Measurements from ENCODE around the gene BAIAP2L1.
"Not testable (repeated sequence)": the region's sequence is repeated elsewhere in the genome, so short reads cannot be mapped to it uniquely, and the experiment has no call there.

Gene BAIAP2L1

GRCh38 chr7:98317366-98318040, 83.4 kb downstream of the BAIAP2L1 start:
- DNase-seq: no peak

DNA sequence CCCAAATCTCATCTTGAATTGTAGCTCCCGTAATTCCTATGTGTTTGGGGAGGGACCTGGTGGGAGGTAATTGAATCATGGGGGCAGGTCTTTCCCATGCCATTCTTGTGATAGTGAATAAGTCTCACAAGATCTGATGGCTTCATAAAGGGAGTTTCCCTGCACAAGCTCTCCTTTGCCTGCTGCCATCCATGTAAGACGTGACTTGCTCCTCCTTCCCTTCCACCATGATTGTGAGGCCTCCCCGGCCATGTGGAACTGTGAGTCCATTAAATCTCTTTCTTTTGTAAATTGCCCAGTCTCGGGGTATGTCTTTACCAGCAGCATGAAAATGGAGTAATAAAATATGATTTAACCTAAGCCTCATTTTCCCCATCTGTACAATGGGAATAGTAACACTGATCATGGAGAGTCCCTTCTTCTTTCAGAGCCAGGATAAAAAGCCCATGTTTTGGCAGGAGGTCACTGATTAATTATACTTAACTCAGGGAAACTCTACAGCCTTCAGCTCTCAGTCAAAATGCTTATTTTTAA, 84.8 kb downstream of the BAIAP2L1 start:
- DNase-seq: not testable (repeated sequence)

DNA sequence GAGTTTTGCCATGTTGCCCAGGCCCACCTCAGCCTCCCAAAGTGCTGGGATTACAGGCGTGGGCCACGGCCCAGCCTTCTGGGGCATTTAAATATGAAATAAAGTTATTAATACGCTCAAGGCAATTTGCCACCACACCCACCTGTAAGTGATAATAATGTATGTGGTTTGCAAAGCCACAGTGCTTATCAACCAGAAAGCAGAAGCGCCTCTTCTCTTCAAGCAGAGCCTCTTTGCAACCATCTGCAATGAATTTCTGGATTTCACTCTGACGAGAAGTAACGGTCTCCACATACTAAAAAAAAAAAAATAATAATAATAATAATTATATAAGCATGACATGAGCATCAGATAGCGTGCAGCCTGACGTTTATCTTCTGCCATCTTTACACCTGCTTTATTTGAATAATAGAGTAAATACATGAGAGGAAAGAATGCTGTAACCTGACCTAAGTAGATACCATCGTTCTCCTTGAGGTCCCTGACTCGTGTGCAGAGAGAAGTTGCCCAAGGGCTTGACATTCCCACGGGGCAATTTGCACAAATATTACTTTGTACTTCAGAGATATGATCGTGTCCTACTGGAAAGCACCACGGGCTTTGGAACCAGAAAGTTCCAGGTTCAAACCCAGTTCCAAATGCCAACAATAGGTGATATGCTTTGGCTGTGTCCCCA, 85.4 kb downstream of the BAIAP2L1 start:
- no peak for DNase-seq

- no peak for DNase-seq
Measured at GRCh38 chr7:98314469-98314868, 86.4 kb downstream of the BAIAP2L1 start.

GRCh38 chr7:98312201-98312600, 88.7 kb downstream of the BAIAP2L1 start:
- no peak for DNase-seq

- DNase-seq: no peak
Measured at GRCh38 chr7:98309566-98309965, 91.3 kb downstream of the BAIAP2L1 start.

- DNase-seq: no peak
Measured at GRCh38 chr7:98307971-98308466, 92.9 kb downstream of the BAIAP2L1 start.

DNA sequence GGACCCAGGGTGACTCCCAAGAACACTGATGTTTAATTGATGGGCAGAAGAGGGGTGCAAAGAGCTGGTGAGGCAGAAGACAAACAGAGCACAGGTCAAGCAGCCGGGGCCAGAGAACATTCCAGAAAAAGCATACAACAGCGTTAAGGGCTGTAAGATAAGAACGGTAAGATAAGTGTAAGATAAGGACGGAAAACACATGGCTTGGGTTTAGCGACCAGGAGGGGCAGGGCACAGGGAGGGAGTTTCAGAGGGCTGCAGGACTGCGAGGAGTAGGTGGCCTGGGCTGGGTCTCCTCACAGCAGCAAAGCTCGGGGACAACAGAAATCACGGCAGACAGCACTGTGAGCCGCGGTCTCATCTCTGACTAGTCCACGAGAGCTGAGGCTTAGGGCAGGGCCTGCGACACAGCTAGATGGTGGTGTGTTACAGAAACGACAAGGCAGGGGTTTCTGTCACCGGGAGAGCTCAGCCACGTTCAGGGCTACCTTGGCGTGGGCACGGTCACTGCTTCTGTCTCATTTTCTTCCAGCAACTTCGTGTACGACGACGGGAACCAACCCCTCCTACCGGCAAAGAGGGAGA, 94.8 kb downstream of the BAIAP2L1 start:
- no peak for DNase-seq

DNA sequence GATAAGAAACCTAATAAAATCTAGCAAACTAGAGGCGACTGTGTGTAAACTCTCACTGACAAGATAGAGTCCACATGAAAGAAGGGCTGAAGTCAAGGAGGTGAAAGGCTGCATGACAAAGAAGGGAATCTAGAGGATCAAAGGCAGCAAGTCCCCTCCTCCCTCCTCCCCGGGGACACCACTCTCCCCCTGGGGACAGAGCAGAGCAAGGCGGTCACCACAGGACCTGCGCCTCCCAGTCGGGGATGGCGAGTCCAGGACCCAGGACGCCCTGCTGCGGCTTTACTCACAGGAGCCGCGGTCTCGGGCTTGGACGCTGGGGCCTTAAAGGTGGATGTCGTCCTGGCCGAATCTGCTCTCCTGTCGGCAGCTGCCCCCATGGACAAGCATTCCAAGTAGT, 97.0 kb downstream of the BAIAP2L1 start:
- DNase-seq: no peak

DNA sequence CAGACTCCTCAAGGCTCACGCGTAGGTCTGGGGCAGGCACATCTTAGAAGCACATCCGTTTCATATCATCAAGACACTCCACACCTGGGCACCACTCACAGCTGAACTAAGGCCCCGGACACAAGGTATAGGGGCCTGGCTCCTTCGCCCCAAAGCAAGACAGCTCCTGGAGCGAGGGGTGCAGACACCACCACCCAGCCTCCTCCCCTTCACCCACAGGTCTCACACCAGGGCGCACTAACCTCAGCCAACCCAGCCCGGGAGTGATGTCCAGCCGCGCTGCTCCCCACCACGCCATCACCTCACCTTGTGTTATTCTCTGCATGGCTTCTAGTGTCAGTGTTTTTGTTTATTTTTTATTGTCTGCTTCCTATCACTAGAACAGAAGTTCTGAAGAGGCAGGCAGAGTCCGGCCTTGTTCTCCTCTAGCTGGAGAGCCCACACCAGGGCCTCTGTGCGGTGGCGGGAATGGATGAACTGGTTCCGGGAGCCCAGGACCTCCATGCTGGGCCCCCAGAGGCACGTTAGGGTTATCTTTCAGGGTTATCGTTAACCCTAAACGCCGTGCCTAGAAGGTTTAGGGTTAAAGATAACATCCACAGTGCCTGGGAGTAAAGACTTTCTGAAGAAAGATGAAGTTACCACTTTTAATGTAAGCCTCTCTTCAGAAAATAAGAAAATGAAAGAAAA, 97.6 kb downstream of the BAIAP2L1 start:
- no peak for DNase-seq

- DNase-seq: no peak
Measured at GRCh38 chr7:98301693-98302470, 99.0 kb downstream of the BAIAP2L1 start.

GRCh38 chr7:98300595-98301372, 100.1 kb downstream of the BAIAP2L1 start:
- DNase-seq: no peak

GRCh38 chr7:98297626-98298286, 103.1 kb downstream of the BAIAP2L1 start:
- DNase-seq: no peak

DNA sequence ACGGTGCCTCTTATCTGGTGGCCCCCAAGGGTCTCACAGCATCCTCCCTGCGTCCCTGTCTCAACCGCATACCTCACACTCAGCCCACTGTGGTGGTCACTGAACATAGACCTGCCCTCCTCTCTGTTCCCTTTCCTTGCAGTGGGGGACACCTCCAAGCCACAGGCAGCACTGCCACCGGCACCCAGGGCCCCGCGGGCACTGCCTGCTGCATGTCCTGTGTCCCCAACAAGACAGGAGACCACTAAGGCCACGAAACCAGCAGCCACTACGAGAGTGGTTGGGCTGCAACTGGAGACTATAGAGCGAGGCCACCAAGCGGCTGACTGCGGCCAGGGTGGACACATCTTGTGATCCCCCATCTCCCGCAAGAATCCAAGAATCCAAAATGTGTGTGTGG, 104.1 kb downstream of the BAIAP2L1 start:
- no peak for DNase-seq

- DNase-seq: no peak
Measured at GRCh38 chr7:98295467-98296192, 105.3 kb downstream of the BAIAP2L1 start.

- DNase-seq: peak in 1 of 2 experiments; percentile 12
Measured at GRCh38 chr7:98294798-98295382, 106.0 kb downstream of the BAIAP2L1 start.

DNA sequence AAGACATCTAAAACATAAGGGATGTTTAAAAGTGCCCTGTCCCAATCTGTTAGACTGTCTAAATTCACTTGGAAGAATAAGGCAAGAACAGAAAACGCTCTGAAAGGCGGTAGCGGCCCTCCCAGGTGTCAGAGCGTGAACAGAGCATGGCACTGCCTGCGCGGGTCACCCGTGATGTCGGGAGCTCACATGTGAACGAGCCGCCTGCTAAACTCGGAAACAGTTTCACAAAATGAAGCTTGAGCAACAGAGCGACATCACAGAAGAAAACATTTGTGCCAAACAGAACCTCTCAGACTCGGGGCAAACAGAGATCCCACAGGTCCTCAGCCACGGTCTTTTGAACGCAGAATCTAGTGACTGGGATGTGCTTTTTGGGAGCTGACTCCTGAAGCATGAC, 106.6 kb downstream of the BAIAP2L1 start:
- DNase-seq: no peak

DNA sequence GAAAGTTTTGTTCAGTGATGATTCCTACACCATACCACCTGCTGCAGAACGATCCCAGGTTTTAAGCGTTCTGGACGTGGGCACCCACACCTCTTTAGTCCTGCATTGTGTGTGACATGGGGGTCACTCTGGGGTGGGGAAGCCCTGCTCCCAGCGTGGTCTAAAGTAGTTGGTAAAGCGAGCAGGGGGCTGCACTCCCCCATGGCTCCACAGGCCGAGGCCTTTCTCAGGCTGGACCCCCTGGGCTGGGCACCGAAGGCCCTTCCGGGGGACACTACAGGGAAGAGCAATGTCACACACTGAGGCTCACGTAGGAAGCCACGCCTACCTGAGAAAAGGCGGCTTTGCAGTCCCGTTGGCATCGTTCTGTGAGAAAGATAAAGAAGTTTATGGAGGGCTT, 107.1 kb downstream of the BAIAP2L1 start:
- no peak for DNase-seq

DNA sequence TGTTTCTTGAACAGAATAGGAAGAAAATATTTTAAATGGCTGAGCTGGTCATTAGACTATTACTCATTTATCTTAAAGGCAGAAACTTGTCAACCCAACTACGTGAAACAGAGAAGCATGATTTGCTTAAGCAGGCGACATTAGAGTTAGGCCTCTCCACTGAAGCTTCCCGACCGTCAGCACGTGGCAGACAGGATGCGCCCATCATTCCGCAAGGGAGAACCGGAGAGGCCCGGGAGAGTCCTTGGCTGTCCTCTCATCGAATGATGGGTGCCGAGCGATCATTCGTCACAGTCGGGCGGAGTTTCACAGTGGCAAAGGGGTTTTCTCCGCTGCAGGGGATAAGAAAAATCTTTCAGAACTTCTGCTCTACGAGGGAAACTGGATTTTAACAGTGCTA, 107.6 kb downstream of the BAIAP2L1 start:
- DNase-seq: no peak

GRCh38 chr7:98291717-98292116, 109.2 kb downstream of the BAIAP2L1 start:
- DNase-seq: no peak
